Measurements from ENCODE around the gene CD84. TPM values are rescaled to one million over a fixed set of nuclear protein-coding genes. Genes with fewer than 3 reads are reported as not detected.

The CD84 gene
- total and polyA plus RNA-seq, 12 donors = 1.0 to 29.9 (median 12.4) TPM

- H3K36me3 ChIP-seq (replicated peaks in 1 of 2) = no peaks in the 10 kb centered on the region
- H3K27ac ChIP-seq = peak overlapping the region in 1 of 5 donors; percentile 29
- H3K4me3 ChIP-seq = no peak overlapping the region
- intact Hi-C loops (cut with DNase I) = no loop called here
- DNase-seq = no peak
- WGBS, 4 donors = 67 to 81% (median 73%) methylated on average over 4 of the region's 4 CpGs; no CpG with 5 or more reads in 1 of the 4 donors
- no peaks in the 10 kb centered on the region for H3K27me3 ChIP-seq
- no peaks in the 10 kb centered on the region for H3K4me1 ChIP-seq (replicated peaks in 1 of 2)
- TF ChIP-seq POLR2A (IDR thresholded peaks at IDR 0.05) (no peak), CTCF (IDR thresholded peaks at IDR 0.05) (no peak)
- no peaks in the 10 kb centered on the region for H3K9me3 ChIP-seq (replicated peaks in 1 of 3)
These were observed 31.9 kb downstream of the CD84 start for GRCh38 chr1:160547422-160547821.

- Histone ChIP-seq H3K27ac (peak overlapping the region in 1 of 5 donors; percentile 29), H3K9me3 (replicated peaks in 1 of 3) (no peaks in the 10 kb centered on the region), H3K4me3 (no peak overlapping the region), H3K36me3 (replicated peaks in 1 of 2) (no peaks in the 10 kb centered on the region), H3K27me3 (no peaks in the 10 kb centered on the region), H3K4me1 (replicated peaks in 1 of 2) (no peaks in the 10 kb centered on the region)
- intact Hi-C loops (cut with DNase I) = no loop called here
- peak in 3 of 7 donors; percentile 31 to 49 (median 45) for DNase-seq
- TF ChIP-seq POLR2A (IDR thresholded peaks at IDR 0.05) (no peak), CTCF (IDR thresholded peaks at IDR 0.05) (no peak)
- 52 to 79% (median 71%) methylated on average over 2 of the region's 2 CpGs for WGBS, 4 donors
These were observed 32.4 kb downstream of the CD84 start for GRCh38 chr1:160546942-160547341.

- H3K36me3 ChIP-seq (replicated peaks in 1 of 2) = no peaks in the 10 kb centered on the region
- intact Hi-C loops (cut with DNase I) = no loop called here
- 86 to 100% (median 95%) methylated on average over 1 of the region's 1 CpG for WGBS, 4 donors
- no peaks in the 10 kb centered on the region for H3K27me3 ChIP-seq
- no peaks in the 10 kb centered on the region for H3K4me1 ChIP-seq (replicated peaks in 1 of 2)
- peak in 4 of 6 experiments; percentile 9 to 30 (median 22) for TF ChIP-seq CTCF (IDR thresholded peaks at IDR 0.05)
- TF ChIP-seq POLR2A (IDR thresholded peaks at IDR 0.05) = no peak
- no peak overlapping the region for H3K4me3 ChIP-seq
- H3K27ac ChIP-seq = no peak overlapping the region
- no peaks in the 10 kb centered on the region for H3K9me3 ChIP-seq (replicated peaks in 1 of 3)
- DNase-seq = no peak
These were observed 34.6 kb downstream of the CD84 start for GRCh38 chr1:160544647-160545046.

GRCh38 chr1:160542303-160542945 is 36.9 kb downstream of the CD84 start:
- 0 to 36% (median 2%) methylated on average over 2 of the region's 2 CpGs for WGBS, 4 donors
- no peaks in the 10 kb centered on the region for H3K27me3 ChIP-seq
- no peak overlapping the region for H3K27ac ChIP-seq
- TF ChIP-seq CTCF (IDR thresholded peaks at IDR 0.05) (no peak), POLR2A (IDR thresholded peaks at IDR 0.05) (no peak)
- H3K4me3 ChIP-seq = no peak overlapping the region
- DNase-seq = no peak
- intact Hi-C loops (cut with DNase I) = no loop called here
- no peaks in the 10 kb centered on the region for H3K9me3 ChIP-seq (replicated peaks in 1 of 3)
- H3K4me1 ChIP-seq (replicated peaks in 1 of 2) = no peaks in the 10 kb centered on the region
- H3K36me3 ChIP-seq (replicated peaks in 1 of 2) = no peaks in the 10 kb centered on the region

Data from adrenal gland (tissue), 12 donors.